Astrocyte of the hippocampus (primary cell): ENCODE results near the gene SMIM12.
A peak's percentile ranks its signal among the peaks of the same experiment; 100 is the strongest.

ENCODE experiments used
- DNase-seq: peaks from one replicate; pipeline ENCODE4 v3.0.0; 2011; ENCODE audit warnings: low read depth, low spot score

The SMIM12 gene

DNA sequence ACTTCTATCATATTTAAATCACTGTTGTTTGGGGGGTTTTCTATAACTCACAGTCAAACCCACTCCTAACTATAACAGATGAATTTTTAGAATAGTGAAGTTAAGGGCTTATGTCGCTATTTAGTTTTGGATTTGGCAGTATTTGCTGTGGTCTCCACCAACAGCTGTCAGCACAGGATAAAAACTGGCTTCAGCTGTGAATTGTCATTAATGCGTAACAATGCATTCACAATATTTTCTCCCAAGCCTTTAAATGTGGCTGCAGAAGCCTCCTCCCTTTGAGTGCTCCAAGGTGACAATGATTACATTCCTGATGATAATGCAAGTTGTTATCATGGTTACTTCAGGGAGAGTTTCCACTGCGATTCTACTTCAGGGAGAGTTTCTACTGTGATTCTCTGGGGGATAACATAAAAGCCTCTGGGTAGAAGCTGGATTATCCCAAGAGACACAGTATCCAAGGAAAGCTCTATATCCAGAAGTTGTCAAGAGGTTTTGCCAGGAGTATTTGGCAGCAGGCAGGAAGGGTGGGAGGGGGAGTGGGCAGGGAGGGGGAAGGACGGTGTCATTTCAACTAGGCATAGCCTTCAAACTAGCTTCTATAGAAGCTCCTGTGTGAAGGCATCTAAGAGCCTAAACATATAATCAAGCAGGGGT is 14.9 kb upstream of the SMIM12 start:
- DNase-seq, result no peak

- DNase-seq, result no peak
Observed at GRCh38 chr1:34872133-34872503, 12.6 kb upstream of the SMIM12 start.

GRCh38 chr1:34871443-34872132 is 12.0 kb upstream of the SMIM12 start:
- DNase-seq, result no peak

- no peak for DNase-seq
Observed at GRCh38 chr1:34870395-34870794, 10.8 kb upstream of the SMIM12 start.

- DNase-seq, result no peak
Observed at GRCh38 chr1:34869760-34870159, 10.2 kb upstream of the SMIM12 start.

GRCh38 chr1:34868230-34869049 is 8.9 kb upstream of the SMIM12 start:
- DNase-seq, result no peak

DNA sequence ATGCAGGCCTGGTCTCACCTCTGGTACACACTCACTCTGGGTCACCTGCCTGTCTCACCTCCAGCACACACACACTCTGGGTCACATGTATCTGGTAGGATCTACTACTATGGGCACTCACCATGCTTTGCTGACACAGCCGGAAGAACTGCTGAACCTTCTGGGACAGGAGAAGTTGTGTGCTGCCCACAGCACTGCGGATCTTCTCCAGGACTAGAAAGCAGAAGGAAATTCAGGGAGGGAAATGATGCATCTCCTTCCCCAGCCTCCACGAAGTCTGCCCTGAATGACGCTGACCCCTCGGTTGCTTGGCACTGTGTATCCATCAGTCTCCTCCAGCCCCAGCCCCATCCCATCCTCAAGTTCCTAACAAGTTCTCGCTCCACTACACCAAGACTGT is 7.9 kb upstream of the SMIM12 start:
- no peak for DNase-seq

DNA sequence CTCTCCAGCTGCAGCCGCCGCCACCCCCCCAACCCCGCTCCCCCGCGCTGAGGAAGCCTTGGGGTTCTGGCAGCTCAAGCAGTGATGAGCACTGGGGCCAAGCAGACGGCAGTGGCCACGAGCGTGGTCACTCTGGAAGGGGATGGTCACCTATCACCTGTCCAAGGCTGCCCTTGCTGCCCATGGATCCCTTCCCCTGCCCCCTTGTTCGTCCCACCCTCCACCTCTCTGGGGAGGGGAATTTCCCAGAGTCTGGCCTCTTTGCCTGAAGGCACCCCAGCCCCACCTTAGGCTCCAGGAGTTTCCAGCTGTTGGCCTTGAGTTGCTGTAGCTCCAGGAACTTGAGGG is 7.2 kb upstream of the SMIM12 start:
- DNase-seq, result no peak

- peak; percentile 88 for DNase-seq
Observed at GRCh38 chr1:34865981-34866761, 6.6 kb upstream of the SMIM12 start.

GRCh38 chr1:34865573-34865972 is 6.0 kb upstream of the SMIM12 start:
- DNase-seq, result no peak

DNA sequence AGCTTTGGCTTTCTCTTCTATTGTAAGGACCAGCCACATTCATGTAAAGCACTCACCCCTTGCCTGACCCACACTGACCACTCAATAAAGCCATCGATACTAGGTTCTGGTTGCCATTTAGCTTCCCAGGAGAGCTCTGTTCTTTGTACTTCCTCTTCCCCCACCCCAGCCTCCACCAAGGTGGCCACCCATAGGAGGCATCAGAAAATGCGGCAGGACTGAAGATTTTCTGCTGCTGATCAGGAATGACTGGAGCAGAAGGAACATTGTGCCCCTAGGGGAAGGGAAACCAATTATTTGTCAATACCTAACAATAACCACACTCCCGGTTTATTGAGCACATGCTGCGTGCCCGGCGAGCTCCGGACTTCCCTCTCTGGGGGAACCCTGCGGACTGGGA is 5.2 kb upstream of the SMIM12 start:
- DNase-seq, result no peak

- no peak for DNase-seq
Observed at GRCh38 chr1:34863501-34863900, 4.0 kb upstream of the SMIM12 start.

GRCh38 chr1:34858901-34859445 is 576 bp downstream of the SMIM12 start:
- DNase-seq, result peak; percentile 56

DNA sequence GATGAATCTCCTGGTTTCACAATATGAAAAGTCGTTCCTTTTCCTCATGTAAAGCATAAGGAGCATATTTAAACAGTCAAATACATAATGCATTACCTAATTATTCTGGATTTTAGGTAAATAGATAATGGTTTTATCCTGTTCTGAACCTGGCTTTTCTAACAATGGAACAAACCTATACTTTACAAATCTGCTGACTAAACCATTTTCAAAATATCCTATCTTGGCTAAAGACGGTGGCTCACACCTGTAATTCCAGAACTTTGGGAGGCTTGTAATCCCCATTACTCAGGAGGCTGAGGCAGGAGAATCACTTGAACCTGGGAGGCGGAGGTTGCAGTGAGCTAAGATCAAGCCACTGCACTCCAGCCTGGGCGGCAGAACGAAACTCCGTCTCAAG is 2.9 kb downstream of the SMIM12 start:
- DNase-seq, result no peak

DNA sequence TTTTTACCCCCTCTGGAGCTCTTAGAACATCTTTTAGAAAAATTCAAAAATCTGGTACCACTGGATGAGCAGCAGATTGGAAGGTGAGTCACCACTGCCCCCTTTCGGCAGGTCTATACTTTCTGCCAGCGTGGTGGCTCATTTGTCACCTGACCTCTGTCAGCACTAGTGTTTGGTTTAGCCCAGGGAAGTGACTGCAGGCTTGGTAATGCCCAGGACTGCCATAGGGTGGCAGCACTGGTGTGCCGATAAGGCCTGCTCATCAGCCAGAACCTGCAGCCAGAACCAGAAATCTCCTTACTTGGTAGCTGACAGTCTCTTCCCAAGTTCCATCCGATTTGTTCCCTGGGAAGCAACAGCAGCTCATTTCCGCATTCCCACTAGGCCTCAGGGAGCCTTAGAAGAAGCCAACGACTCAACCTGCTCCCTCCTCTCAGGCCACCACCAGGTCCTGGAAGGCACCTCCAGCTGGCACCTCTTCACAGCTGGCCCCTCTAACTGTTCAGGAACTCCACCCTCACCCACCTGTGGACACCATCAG is 6.8 kb downstream of the SMIM12 start:
- peak; percentile 97 for DNase-seq

- DNase-seq, result peak; percentile 40
Observed at GRCh38 chr1:34851431-34852105, 8.0 kb downstream of the SMIM12 start.

GRCh38 chr1:34850382-34850781 is 9.2 kb downstream of the SMIM12 start:
- no peak for DNase-seq

GRCh38 chr1:34847094-34847493 is 12.5 kb downstream of the SMIM12 start:
- DNase-seq, result no peak

DNA sequence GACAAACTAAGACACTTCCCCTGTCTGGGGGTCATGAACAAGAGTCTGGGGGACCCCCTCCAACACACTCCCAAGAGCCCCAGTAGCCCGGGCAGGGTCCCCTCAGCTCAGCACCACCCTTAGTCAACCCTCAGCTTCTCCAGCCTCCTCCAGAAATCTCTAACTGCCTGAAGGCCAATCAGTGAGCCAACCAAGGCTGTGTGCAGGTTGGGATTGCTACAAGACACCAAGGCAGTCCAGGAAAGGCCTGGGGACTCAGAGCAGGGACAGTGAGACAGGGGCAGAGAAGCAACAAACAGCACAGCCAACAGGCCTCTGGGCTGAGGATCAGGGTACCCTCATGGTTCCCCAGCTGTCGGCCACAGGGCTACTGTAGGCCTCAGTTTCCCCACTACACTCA is 13.3 kb downstream of the SMIM12 start:
- DNase-seq, result no peak

DNA sequence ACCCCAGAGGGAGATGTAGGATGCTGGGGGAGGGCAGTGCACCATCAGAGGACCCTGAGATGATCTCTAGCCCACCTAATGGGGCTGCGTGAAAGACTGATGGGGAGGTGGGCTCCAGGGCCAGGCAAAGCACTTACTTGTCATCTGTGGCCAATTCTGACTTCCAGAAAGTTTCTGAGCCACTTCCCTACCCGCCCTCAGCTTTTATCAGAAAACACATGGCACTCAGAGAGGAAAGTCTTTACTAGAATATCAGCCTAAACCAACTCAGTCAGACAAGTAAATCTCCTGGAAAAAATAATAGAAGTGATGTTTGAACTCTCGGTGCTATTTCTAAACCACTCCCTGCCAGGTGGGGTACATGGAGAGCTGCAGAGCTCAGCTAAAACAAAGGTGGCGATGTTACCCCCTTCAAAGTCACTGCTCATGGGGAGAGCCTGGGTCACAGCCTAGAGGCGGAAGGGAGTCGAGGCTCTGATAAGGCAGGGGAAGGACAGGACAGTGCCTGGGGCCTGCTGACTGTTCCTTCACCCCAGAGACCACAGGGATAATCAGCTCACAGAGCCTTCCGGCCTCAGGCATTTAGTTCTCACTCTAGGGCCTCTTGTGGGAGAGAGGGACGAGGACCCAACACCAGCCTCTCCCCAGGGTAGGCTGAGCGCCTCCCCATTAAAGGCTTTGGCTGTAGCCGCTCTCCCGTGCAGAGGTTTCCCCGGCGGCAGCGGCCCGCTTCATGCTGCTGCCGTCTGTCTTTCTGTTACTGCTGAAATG is 14.2 kb downstream of the SMIM12 start:
- DNase-seq, result no peak
